Fibroblast of gingiva (primary cell): ENCODE results near the gene ALX4.

Experiments
- DNase-seq: peaks from one replicate; pipeline ENCODE4 v3.0.0-alpha.2; 2011; ENCODE audit warnings: low read depth

ALX4 gene

GRCh38 chr11:44315947-44316658 lies 6.2 kb upstream of the ALX4 start:
- DNase-seq: no peak

DNA sequence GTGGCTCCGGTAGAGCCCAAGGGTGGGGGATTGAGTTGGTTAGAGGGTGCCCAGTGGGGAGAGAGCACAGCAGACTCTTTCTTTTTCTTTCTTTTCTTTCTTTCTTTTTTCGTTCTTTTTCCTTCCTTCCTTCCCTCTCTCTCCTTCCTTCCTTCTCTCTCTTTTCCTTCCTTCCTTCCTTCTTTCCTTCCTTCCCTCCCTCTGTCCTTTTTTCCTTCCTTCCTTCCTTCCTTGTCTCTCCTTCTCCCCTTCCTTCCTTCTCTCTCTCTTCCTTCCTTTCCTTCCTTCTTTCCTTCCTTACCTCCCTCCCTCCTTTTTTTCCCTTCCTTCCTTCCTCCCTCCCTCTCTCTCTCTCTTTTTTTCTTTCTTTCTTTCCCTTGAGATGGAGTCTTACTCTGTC lies 4.8 kb upstream of the ALX4 start:
- no peak for DNase-seq

DNA sequence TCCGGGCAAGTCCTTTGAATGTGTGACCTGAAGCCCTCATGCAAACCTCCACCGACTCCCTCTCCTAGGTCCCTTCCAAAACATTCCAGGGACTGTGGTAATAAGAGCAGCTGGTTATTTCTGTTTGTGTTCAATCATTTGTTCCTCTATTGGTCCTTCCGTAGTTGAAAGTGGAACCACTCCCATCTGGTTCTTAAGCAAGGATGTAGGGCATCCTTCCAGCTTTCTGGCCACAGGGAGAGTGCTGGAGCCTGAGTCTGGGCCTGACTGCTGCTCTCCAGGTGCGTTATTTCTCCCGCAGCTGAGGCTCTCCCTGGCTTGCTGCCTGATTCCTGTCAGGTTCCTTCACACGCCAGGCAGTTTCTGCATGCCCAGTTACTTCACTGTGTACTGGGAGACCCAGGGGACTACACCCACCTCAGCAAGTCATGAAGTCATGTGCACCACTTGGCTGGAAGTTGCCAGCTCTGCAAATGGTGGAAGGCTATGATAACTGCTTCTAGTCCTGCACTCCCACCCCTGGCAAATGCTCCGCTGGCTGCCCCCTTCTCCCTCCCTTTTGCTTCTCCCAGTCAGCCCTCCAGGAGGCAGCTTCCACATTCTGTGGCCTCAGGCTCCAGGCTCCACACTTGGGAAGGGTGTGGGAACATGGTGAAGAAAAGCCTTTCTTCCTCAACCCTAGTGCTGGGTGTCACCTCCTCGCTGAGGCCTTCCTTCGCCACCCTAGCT lies 4.0 kb upstream of the ALX4 start:
- peak; percentile 23 for DNase-seq

DNA sequence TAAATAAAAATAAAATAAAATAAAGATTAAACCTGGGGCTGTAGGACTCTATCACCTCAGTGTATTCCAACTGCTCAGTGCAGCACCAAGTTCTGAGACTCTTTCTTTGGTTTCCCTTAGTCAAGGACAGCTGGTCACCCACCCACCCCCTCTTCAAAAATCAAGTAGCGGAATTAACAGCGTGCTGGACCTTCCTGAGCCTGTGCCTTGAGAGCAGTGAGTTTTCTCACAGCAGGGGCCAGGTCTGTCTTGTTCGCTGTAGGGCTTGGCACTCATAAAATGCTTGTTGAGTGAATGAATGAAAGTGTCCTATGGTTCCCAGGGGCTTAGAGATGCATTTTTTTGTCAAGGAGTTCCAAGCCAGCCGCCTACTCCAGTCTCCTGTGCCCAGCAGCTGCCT lies 2.9 kb upstream of the ALX4 start:
- no peak for DNase-seq

- DNase-seq: no peak
Observed at GRCh38 chr11:44311339-44312261, 1.7 kb upstream of the ALX4 start.

- no peak for DNase-seq
Observed at GRCh38 chr11:44310463-44311272, 729 bp upstream of the ALX4 start.

DNA sequence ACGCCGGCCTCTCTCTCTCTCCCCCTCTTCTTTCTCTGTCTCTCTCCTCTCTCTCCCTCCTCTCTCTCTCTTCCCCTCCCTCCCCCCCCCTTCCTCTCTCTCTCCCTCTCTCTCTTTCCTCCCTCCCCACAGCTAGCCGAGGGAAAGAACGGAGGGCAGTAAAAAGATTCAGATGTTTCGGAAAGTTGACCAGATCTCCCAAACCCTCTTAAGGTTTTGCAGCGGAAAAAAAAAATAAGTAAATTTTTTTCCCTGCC lies 195 bp upstream of the ALX4 start:
- no peak for DNase-seq

- DNase-seq: no peak
Observed at GRCh38 chr11:44308923-44309477, 939 bp downstream of the ALX4 start.

GRCh38 chr11:44308256-44308922 lies 1.6 kb downstream of the ALX4 start:
- no peak for DNase-seq

- no peak for DNase-seq
Observed at GRCh38 chr11:44307340-44308099, 2.4 kb downstream of the ALX4 start.

DNA sequence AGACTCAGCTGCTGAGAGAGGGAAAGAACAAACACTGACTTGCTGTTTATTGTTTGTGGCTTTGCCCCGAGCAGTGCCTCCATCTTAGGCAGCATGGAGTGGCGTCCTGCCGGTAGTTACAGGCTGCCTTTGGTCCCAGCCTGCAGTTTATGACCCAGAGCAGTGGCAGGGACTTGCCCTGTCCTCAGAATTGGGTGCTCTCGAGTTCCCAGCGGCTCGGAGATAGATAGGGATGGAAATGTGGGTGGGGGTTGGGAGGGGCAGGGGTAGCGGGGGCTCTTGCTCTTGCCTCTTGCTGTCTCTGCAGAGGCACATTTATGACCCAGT lies 3.1 kb downstream of the ALX4 start:
- no peak for DNase-seq

GRCh38 chr11:44306052-44306917 lies 3.7 kb downstream of the ALX4 start:
- no peak for DNase-seq

DNA sequence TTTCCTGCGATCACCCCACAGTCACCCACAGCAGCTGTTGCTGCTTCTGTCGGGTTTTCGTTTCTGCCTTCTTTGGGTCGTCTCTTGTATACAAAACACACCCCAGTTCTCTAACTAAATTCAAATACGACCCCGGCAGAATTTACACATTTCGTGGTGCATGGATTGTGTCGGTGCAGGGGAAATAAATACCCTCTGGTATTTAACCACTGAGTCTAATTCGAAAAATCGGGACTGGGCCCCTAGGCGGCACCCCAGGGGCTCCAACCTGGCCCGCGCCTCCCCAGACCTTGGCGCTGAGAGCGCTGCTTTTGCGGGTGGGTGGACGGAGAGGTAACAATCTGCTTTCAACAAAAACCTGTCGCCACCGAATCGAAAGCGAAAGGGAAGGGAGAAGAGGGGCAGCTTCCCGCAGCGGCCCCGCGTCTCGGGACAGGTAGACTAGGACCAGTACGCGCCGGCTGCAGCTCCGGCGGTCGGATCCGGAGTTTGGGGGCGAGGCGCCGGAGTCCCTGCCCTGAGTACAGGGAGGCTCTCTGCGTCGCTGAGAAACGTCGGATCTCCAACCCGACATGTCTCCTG lies 4.4 kb downstream of the ALX4 start:
- no peak for DNase-seq

DNA sequence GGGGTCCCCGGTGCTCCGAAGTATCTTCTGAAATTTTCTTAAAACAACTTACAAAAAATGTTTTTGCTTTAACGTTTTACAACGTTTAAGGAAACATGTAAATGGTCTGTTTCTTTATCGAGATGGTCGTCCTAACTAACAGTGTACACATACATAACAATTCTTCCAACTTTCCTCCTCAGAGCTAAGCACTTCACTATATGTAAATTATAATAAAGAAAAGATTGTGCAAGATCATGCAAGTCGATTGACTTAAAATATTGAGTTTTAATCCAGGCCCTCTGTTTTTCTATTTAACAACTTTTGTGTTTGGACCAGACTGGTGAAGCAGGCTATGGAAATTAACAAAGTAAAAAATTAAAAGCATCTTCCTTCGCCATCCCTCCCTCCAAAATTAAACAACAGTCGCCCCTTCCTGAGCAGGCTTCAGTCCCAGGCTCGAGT lies 4.9 kb downstream of the ALX4 start:
- DNase-seq: no peak

GRCh38 chr11:44304091-44305025 lies 5.6 kb downstream of the ALX4 start:
- no peak for DNase-seq

DNA sequence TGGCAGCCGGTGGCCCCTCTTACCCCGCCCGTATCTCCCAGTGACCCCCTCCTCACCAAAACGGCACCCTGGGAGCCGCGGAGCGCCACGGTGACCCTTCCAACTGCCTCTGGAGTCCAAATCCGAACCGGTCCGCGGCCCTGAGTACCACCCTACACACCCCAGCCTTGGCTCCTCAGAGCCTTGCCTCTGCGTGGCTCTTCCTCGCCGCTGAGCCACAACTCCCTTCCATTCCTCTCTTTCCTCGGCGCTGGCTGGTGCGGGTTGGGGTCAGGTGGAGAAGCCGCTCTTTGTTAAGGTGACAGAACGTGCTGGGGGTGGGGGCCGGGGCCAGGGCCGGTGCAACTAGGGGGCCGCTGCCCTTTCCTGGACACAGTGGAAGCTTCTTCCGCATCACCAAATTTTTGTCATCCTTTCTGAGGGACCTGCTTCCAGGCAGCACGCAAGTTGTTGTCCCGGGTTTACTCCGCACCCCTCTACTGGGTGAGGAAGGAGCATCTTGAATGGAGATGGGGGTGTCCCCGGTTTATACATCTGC lies 6.5 kb downstream of the ALX4 start:
- no peak for DNase-seq

DNA sequence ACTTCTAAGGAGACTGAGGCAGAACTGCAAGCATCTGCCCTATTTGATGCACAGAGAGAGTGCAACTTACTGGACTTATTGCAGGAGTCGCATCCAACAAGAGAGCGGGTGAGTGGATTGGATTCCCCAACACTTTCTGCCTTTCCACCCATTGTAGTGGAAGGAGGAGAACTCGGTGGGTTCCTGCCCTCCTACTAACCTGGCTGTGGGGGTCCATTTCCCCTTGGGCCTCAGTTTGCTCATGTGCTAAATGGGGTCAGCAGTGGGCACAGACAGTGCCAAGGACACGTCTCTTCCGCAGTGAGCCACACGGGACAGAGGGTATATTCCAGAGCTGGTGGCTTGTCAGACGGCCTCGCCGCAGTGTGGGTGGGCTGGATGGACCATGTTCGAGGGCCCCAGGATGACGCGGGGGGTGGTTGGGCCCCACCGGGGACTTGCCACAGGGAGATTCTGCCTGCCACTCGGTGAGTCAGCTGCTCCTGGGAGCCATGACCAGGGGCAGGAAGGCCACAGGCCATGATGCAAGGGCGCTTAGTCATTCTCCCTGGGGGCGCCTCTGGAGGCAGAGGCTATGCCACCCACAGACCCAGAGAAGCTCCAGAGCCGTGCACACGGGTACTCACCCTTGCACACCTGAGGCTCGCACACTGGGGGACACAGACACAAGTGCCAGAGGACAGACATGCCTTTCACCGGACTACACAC lies 8.2 kb downstream of the ALX4 start:
- DNase-seq: peak; percentile 70
